Measurements from ENCODE around the gene LRP1.

DNA sequence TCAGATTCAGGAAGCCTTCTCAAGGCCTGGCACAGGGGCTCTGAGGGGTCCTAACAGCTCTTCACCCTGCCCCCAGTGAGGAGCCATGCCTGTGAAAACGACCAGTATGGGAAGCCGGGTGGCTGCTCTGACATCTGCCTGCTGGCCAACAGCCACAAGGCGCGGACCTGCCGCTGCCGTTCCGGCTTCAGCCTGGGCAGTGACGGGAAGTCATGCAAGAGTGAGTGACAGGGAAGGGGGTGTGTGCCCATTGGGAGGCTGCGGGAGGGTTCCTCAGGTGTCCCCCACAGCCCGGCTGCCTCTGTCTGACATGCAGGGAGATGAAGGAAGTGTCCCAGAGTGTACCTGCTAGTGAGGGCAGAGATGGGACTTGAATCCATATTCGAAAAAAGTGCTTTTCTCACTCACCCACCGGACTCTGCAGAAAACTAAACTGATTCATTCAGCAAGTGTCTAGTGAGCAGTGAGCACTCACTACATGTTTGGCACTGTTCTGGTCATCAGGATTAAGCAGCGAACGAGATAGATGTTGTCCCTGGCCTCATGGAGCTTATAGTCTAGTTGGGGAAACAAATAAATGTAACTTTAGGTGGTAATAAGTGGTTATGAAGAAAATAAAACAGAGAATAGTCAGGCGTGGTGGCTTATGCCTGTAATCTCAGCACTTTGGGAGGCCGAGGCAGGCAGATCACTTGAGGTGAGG lies 28.6 kb downstream of the LRP1 start:
- TF ChIP-seq, protein P1, sequence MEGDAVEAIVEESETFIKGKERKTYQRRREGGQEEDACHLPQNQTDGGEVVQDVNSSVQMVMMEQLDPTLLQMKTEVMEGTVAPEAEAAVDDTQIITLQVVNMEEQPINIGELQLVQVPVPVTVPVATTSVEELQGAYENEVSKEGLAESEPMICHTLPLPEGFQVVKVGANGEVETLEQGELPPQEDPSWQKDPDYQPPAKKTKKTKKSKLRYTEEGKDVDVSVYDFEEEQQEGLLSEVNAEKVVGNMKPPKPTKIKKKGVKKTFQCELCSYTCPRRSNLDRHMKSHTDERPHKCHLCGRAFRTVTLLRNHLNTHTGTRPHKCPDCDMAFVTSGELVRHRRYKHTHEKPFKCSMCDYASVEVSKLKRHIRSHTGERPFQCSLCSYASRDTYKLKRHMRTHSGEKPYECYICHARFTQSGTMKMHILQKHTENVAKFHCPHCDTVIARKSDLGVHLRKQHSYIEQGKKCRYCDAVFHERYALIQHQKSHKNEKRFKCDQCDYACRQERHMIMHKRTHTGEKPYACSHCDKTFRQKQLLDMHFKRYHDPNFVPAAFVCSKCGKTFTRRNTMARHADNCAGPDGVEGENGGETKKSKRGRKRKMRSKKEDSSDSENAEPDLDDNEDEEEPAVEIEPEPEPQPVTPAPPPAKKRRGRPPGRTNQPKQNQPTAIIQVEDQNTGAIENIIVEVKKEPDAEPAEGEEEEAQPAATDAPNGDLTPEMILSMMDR (IDR thresholded peaks at IDR 0.05; ENCODE audit: low read depth, low read length, missing input control), result no peak
- TF ChIP-seq, protein P2, sequence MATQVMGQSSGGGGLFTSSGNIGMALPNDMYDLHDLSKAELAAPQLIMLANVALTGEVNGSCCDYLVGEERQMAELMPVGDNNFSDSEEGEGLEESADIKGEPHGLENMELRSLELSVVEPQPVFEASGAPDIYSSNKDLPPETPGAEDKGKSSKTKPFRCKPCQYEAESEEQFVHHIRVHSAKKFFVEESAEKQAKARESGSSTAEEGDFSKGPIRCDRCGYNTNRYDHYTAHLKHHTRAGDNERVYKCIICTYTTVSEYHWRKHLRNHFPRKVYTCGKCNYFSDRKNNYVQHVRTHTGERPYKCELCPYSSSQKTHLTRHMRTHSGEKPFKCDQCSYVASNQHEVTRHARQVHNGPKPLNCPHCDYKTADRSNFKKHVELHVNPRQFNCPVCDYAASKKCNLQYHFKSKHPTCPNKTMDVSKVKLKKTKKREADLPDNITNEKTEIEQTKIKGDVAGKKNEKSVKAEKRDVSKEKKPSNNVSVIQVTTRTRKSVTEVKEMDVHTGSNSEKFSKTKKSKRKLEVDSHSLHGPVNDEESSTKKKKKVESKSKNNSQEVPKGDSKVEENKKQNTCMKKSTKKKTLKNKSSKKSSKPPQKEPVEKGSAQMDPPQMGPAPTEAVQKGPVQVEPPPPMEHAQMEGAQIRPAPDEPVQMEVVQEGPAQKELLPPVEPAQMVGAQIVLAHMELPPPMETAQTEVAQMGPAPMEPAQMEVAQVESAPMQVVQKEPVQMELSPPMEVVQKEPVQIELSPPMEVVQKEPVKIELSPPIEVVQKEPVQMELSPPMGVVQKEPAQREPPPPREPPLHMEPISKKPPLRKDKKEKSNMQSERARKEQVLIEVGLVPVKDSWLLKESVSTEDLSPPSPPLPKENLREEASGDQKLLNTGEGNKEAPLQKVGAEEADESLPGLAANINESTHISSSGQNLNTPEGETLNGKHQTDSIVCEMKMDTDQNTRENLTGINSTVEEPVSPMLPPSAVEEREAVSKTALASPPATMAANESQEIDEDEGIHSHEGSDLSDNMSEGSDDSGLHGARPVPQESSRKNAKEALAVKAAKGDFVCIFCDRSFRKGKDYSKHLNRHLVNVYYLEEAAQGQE (IDR thresholded peaks at IDR 0.05), result no peak
- TF ChIP-seq NR2F2 (IDR thresholded peaks at IDR 0.05), result no peak
